HG02623 (cell line): ENCODE results near the gene PLCH2.

Experiments used
- ATAC-seq: cut with Tn5 transposase; IDR thresholded peaks from one replicate; pipeline ENCODE4 v1.9.1; 2021; ENCODE audit warnings: moderate library complexity; ENCODE audit not compliant: unreplicated experiment

PLCH2 gene

GRCh38 chr1:2459757-2460156 is 16.3 kb upstream of the PLCH2 start:
- no peak for ATAC-seq

- ATAC-seq: no peak
Measured at GRCh38 chr1:2460203-2460602, 15.9 kb upstream of the PLCH2 start.

GRCh38 chr1:2460996-2461751 is 14.9 kb upstream of the PLCH2 start:
- ATAC-seq: no peak

- no peak for ATAC-seq
Measured at GRCh38 chr1:2462819-2463218, 13.3 kb upstream of the PLCH2 start.

- no peak for ATAC-seq
Measured at GRCh38 chr1:2463396-2463795, 12.7 kb upstream of the PLCH2 start.

GRCh38 chr1:2465371-2466269 is 10.5 kb upstream of the PLCH2 start:
- ATAC-seq: no peak

- no peak for ATAC-seq
Measured at GRCh38 chr1:2466270-2466665, 9.8 kb upstream of the PLCH2 start.

- no peak for ATAC-seq
Measured at GRCh38 chr1:2466958-2467554, 9.0 kb upstream of the PLCH2 start.

- no peak for ATAC-seq
Measured at GRCh38 chr1:2468041-2468472, 8.0 kb upstream of the PLCH2 start.

GRCh38 chr1:2468540-2468939 is 7.5 kb upstream of the PLCH2 start:
- no peak for ATAC-seq

GRCh38 chr1:2469103-2469940 is 6.8 kb upstream of the PLCH2 start:
- no peak for ATAC-seq

GRCh38 chr1:2470290-2471158 is 5.6 kb upstream of the PLCH2 start:
- no peak for ATAC-seq

- no peak for ATAC-seq
Measured at GRCh38 chr1:2471159-2471471, 5.0 kb upstream of the PLCH2 start.

- no peak for ATAC-seq
Measured at GRCh38 chr1:2471587-2472001, 4.5 kb upstream of the PLCH2 start.

GRCh38 chr1:2472109-2472508 is 4.0 kb upstream of the PLCH2 start:
- no peak for ATAC-seq

- no peak for ATAC-seq
Measured at GRCh38 chr1:2472561-2473177, 3.4 kb upstream of the PLCH2 start.

GRCh38 chr1:2473198-2473597 is 2.9 kb upstream of the PLCH2 start:
- no peak for ATAC-seq

- ATAC-seq: no peak
Measured at GRCh38 chr1:2474104-2474844, 1.8 kb upstream of the PLCH2 start.

GRCh38 chr1:2474933-2475371 is 1.1 kb upstream of the PLCH2 start:
- no peak for ATAC-seq
